ENCODE measurements around the gene SCN2B.

DNA sequence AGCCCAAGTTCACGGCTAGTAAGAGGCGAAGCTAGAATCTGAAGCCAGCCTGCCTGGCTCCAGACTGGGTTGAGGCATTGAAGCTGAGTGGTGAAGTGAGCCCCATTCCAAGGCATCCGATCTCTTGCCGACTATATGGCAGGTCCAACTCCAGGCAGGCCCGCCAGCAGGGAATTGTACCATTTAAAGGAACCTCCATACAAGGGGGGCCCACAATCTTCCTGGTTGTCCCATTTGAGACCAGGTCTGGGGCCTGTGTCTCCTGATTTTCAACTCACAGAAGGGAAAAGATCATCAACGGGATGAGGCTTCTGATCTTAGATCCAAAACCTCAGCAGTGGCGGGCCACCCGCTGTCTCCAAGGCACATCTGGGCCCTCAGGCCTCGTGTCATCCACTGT, 4.1 kb downstream of the SCN2B start:
- TF ChIP-seq CTCF (conservative IDR thresholded peaks at IDR 0.05; ENCODE audit: low read length): no peak
- TF ChIP-seq EZH2phosphoT487 (IDR thresholded peaks at IDR 0.05; ENCODE audit: borderline replicate concordance): no peak

Data from Loucy (cell line).